Measurements from ENCODE around the gene LRRC75A. TPM values are rescaled to one million over a fixed set of nuclear protein-coding genes. Genes with fewer than 3 reads are reported as not detected.
A peak's percentile ranks its signal among the peaks of the same experiment; 100 is the strongest.

LRRC75A gene
- polyA plus RNA-seq, 3 donors, result 1.0 to 2.4 (median 1.4) TPM

DNA sequence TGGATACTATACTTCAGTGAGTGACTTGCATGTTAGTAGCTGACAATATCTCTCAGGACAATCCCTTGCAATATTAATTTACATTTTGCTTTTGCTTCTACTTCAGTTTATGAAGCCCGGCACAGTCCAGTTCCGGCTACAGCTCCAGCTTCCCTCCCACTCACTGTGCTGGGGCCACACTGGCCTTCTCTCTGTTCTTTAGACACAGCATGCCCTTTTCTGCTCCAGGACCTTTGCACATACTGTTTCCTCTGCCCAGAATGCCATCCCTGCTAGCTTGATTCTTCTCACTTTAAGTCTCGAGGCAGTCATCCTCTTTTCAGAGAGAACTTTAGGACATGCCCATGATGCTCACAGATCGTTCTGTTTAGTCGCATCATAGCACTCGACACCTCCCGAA lies 25.5 kb upstream of the LRRC75A start:
- H3K27me3 Mint-ChIP-seq (ENCODE audit: low read depth in 3 of 3), result peaks cover 9 to 15% (median 10%) of the 10 kb centered on the region in 3 donors
- peaks cover 56% of the 10 kb centered on the region for H3K4me1 Mint-ChIP-seq
- Histone ChIP-seq H3K4me2 (replicated peaks; ENCODE audit: extremely low read depth, low read length, poor library complexity, severe bottlenecking) (no peak overlapping the region), H3K9me3 (replicated peaks in 1 of 2; ENCODE audit: control insufficient read depth in 1 of 2, insufficient read depth in 1 of 2, low read length in 2 of 2) (no peaks in the 10 kb centered on the region), H3K4me1 (ENCODE audit: control insufficient read depth in 1 of 2, insufficient read depth in 2 of 2, low read length in 2 of 2) (peaks cover 48 to 56% of the 10 kb centered on the region in 2 donors), H3K79me2 (ENCODE audit: insufficient read depth, low read length) (no peaks in the 10 kb centered on the region), H4K20me1 (ENCODE audit: insufficient read depth, low read length) (no peaks in the 10 kb centered on the region), H3K9ac (ENCODE audit: insufficient read depth, low read length, poor library complexity, severe bottlenecking) (no peak overlapping the region), H3K4me3 (replicated peaks in 1 of 3; ENCODE audit: low read depth in 2 of 3, low read length in 3 of 3) (no peak overlapping the region), H2AFZ (ENCODE audit: insufficient read depth, low read depth, low read length, poor library complexity, severe bottlenecking) (no peak overlapping the region), H3K27ac (ENCODE audit: low read depth in 1 of 2, low read length in 2 of 2) (no peak overlapping the region), H3K36me3 (replicated peaks in 1 of 2; ENCODE audit: control insufficient read depth in 1 of 2, insufficient read depth in 2 of 2, low read length in 2 of 2) (no peaks in the 10 kb centered on the region), H3K27me3 (ENCODE audit: control insufficient read depth in 2 of 2, insufficient read depth in 2 of 2, low read length in 2 of 2) (no peaks in the 10 kb centered on the region)
- intact Hi-C loops (cut with micrococcal nuclease), result loop anchor here in 1 of 2 donors (10.0 kb wide), 1 partner anchor 133 kb away; the partner anchor contains the start of gene UBB
- peaks cover 0 to 11% (median 0%) of the 10 kb centered on the region in 7 donors for H3K9me3 Mint-ChIP-seq
- no peak overlapping the region for H3K27ac Mint-ChIP-seq
- WGBS (ENCODE audit: insufficient coverage), result 85% methylated on average over 6 of the region's 7 CpGs
- H3K4me3 Mint-ChIP-seq, result no peak overlapping the region
- H3K36me3 Mint-ChIP-seq, result no peaks in the 10 kb centered on the region
- DNase-seq, result no peak
- TF ChIP-seq, protein P1, sequence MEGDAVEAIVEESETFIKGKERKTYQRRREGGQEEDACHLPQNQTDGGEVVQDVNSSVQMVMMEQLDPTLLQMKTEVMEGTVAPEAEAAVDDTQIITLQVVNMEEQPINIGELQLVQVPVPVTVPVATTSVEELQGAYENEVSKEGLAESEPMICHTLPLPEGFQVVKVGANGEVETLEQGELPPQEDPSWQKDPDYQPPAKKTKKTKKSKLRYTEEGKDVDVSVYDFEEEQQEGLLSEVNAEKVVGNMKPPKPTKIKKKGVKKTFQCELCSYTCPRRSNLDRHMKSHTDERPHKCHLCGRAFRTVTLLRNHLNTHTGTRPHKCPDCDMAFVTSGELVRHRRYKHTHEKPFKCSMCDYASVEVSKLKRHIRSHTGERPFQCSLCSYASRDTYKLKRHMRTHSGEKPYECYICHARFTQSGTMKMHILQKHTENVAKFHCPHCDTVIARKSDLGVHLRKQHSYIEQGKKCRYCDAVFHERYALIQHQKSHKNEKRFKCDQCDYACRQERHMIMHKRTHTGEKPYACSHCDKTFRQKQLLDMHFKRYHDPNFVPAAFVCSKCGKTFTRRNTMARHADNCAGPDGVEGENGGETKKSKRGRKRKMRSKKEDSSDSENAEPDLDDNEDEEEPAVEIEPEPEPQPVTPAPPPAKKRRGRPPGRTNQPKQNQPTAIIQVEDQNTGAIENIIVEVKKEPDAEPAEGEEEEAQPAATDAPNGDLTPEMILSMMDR (IDR thresholded peaks at IDR 0.05), result no peak

DNA sequence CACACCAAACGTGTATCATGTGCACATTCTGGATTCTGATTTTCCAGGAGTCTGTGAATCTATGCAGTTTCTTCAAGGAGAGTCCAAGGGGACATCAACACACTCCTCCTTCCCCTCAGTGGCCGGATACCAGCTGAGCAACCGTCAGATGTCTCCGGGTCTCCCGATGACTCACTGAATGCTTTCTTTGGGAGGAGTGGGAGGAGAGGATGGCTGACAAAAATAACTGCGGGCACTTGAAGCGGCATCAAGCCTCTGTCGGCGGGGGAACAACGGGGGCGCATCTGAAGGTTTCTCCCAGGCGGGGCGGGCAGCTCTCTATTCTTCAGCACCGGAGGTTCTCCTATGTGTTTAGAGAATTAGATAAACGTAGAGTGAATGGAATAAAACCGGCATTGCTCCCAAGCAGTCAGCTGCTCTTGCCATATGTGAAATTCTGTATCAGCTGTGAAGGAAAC lies 24.6 kb upstream of the LRRC75A start:
- H3K4me1 ChIP-seq (ENCODE audit: control insufficient read depth in 1 of 2, insufficient read depth in 2 of 2, low read length in 2 of 2), result peaks cover 57 to 65% of the 10 kb centered on the region in 2 donors
- no peaks in the 10 kb centered on the region for H3K9me3 ChIP-seq (replicated peaks in 1 of 2; ENCODE audit: control insufficient read depth in 1 of 2, insufficient read depth in 1 of 2, low read length in 2 of 2)
- no peaks in the 10 kb centered on the region for H3K36me3 Mint-ChIP-seq
- H4K20me1 ChIP-seq (ENCODE audit: insufficient read depth, low read length), result no peaks in the 10 kb centered on the region
- WGBS (ENCODE audit: insufficient coverage), result 67% methylated on average over 8 of the region's 16 CpGs
- TF ChIP-seq, protein P1 (IDR thresholded peaks at IDR 0.05), result no peak
- peaks cover 9 to 15% (median 12%) of the 10 kb centered on the region in 3 donors for H3K27me3 Mint-ChIP-seq (ENCODE audit: low read depth in 3 of 3)
- H3K36me3 ChIP-seq (replicated peaks in 1 of 2; ENCODE audit: control insufficient read depth in 1 of 2, insufficient read depth in 2 of 2, low read length in 2 of 2), result no peaks in the 10 kb centered on the region
- peaks cover 64% of the 10 kb centered on the region for H3K4me1 Mint-ChIP-seq
- peaks cover 0 to 11% (median 0%) of the 10 kb centered on the region in 7 donors for H3K9me3 Mint-ChIP-seq
- H3K79me2 ChIP-seq (ENCODE audit: insufficient read depth, low read length), result no peaks in the 10 kb centered on the region
- peak in 1 of 3 donors; percentile 21 for DNase-seq
- peak overlapping the region in 1 of 2 donors; percentile 72 for H3K4me3 Mint-ChIP-seq
- peak overlapping the region in 1 of 7 donors; percentile 14 for H3K27ac Mint-ChIP-seq
- no peak overlapping the region for H3K4me2 ChIP-seq (replicated peaks; ENCODE audit: extremely low read depth, low read length, poor library complexity, severe bottlenecking)
- H2AFZ ChIP-seq (ENCODE audit: insufficient read depth, low read depth, low read length, poor library complexity, severe bottlenecking), result no peak overlapping the region
- no peak overlapping the region for H3K9ac ChIP-seq (ENCODE audit: insufficient read depth, low read length, poor library complexity, severe bottlenecking)
- H3K27me3 ChIP-seq (ENCODE audit: control insufficient read depth in 2 of 2, insufficient read depth in 2 of 2, low read length in 2 of 2), result no peaks in the 10 kb centered on the region
- H3K27ac ChIP-seq (ENCODE audit: low read depth in 1 of 2, low read length in 2 of 2), result no peak overlapping the region
- H3K4me3 ChIP-seq (replicated peaks in 1 of 3; ENCODE audit: low read depth in 2 of 3, low read length in 3 of 3), result no peak overlapping the region
- intact Hi-C loops (cut with micrococcal nuclease), result loop anchor here in 1 of 2 donors (10.0 kb wide), 1 partner anchor 132 kb away; the partner anchor contains the start of gene UBB
